ENCODE data around the gene GRK5.

GRK5 gene

GRCh38 chr10:119367841-119368549 is 160.6 kb downstream of the GRK5 start:
- no peak for FAIRE-seq

GRCh38 chr10:119368581-119368980 is 161.2 kb downstream of the GRK5 start:
- FAIRE-seq = no peak

- no peak for FAIRE-seq
Observed at GRCh38 chr10:119368991-119369869, 161.9 kb downstream of the GRK5 start.

- no peak for FAIRE-seq
Observed at GRCh38 chr10:119370111-119370741, 162.9 kb downstream of the GRK5 start.

- no peak for FAIRE-seq
Observed at GRCh38 chr10:119370972-119371703, 163.8 kb downstream of the GRK5 start.

- no peak for FAIRE-seq
Observed at GRCh38 chr10:119371704-119372663, 164.6 kb downstream of the GRK5 start.

- no peak for FAIRE-seq
Observed at GRCh38 chr10:119373294-119374102, 166.1 kb downstream of the GRK5 start.

- FAIRE-seq = no peak
Observed at GRCh38 chr10:119374236-119374635, 166.9 kb downstream of the GRK5 start.

GRCh38 chr10:119375574-119376272 is 168.4 kb downstream of the GRK5 start:
- no peak for FAIRE-seq

- no peak for FAIRE-seq
Observed at GRCh38 chr10:119377451-119377957, 170.1 kb downstream of the GRK5 start.

- no peak for FAIRE-seq
Observed at GRCh38 chr10:119377958-119378736, 170.8 kb downstream of the GRK5 start.

- no peak for FAIRE-seq
Observed at GRCh38 chr10:119378737-119379067, 171.3 kb downstream of the GRK5 start.

GRCh38 chr10:119379466-119380071 is 172.2 kb downstream of the GRK5 start:
- no peak for FAIRE-seq

GRCh38 chr10:119383174-119383856 is 175.9 kb downstream of the GRK5 start:
- FAIRE-seq = no peak

- FAIRE-seq = no peak
Observed at GRCh38 chr10:119384127-119384526, 176.8 kb downstream of the GRK5 start.

- FAIRE-seq = no peak
Observed at GRCh38 chr10:119386666-119387065, 179.3 kb downstream of the GRK5 start.

- FAIRE-seq = no peak
Observed at GRCh38 chr10:119388849-119389345, 181.5 kb downstream of the GRK5 start.

All from islet of Langerhans (tissue), 1 donor.